ENCODE data around the gene CHCHD4.
A peak's percentile ranks its signal among the peaks of the same experiment; 100 is the strongest.

The CHCHD4 gene

DNA sequence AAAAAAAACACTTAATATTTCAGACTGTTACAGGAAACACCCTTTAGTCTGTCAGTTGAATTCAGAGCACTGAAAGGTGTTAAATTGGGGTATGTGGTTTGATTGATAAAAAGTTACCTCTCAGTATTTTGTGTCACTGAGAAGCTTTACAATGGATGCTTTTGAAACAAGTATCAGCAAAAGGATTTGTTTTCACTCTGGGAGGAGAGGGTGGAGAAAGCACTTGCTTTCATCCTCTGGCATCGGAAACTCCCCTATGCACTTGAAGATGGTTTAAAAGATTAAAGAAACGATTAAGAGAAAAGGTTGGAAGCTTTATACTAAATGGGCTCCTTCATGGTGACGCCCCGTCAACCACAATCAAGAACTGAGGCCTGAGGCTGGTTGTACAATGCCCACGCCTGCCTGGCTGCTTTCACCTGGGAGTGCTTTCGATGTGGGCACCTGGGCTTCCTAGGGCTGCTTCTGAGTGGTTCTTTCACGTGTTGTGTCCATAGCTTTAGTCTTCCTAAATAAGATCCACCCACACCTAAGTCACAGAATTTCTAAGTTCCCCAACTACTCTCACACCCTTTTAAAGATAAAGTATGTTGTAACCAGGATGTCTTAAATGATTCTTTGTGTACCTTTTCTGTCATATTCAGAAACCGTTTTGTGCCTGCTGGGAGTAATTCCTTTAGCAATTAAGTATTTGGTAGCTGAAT lies 18.0 kb upstream of the CHCHD4 start:
- H3K27ac ChIP-seq = peak overlapping the region; percentile 94
- DNase-seq (ENCODE audit: low spot score) = no peak
- CTCF ChIA-PET = no interaction called here
- no peak for TF ChIP-seq CTCF (conservative IDR thresholded peaks at IDR 0.05; ENCODE audit: low read depth)
- POLR2A ChIA-PET (ENCODE audit: low non-redundant PET) = no interaction called here

DNA sequence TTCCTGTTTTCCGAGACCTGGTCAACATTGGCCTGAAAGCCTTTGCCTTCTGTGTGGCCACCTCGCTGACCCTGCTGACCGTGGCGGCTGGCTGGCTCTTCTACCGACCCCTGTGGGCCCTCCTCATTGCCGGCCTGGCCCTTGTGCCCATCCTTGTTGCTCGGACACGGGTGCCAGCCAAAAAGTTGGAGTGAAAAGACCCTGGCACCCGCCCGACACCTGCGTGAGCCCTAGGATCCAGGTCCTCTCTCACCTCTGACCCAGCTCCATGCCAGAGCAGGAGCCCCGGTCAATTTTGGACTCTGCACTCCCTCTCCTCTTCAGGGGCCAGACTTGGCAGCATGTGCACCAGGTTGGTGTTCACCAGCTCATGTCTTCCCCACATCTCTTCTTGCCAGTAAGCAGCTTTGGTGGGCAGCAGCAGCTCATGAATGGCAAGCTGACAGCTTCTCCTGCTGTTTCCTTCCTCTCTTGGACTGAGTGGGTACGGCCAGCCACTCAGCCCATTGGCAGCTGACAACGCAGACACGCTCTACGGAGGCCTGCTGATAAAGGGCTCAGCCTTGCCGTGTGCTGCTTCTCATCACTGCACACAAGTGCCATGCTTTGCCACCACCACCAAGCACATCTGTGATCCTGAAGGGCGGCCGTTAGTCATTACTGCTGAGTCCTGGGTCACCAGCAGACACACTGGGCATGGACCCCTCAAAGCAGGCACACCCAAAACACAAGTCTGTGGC lies 17.1 kb upstream of the CHCHD4 start:
- DNase-seq (ENCODE audit: low spot score) = no peak
- H3K27ac ChIP-seq = peak overlapping the region; percentile 94
- ChIA-PET CTCF (no interaction called here), POLR2A (ENCODE audit: low non-redundant PET) (interaction anchor here (0.6 kb wide), 1 partner anchor 17 kb away, joined by 3 read pairs; the partner anchor contains the start of genes CHCHD4 and TMEM43)
- no peak for TF ChIP-seq CTCF (conservative IDR thresholded peaks at IDR 0.05; ENCODE audit: low read depth)

- no peak for DNase-seq (ENCODE audit: low spot score)
- TF ChIP-seq CTCF (conservative IDR thresholded peaks at IDR 0.05; ENCODE audit: low read depth) = no peak
- POLR2A ChIA-PET (ENCODE audit: low non-redundant PET) = interaction anchor here (0.6 kb wide), 1 partner anchor 17 kb away, joined by 3 read pairs; the partner anchor contains the start of genes CHCHD4 and TMEM43
- peak overlapping the region; percentile 94 for H3K27ac ChIP-seq
- CTCF ChIA-PET = no interaction called here
Measured at GRCh38 chr3:14141144-14141543, 16.5 kb upstream of the CHCHD4 start.

DNA sequence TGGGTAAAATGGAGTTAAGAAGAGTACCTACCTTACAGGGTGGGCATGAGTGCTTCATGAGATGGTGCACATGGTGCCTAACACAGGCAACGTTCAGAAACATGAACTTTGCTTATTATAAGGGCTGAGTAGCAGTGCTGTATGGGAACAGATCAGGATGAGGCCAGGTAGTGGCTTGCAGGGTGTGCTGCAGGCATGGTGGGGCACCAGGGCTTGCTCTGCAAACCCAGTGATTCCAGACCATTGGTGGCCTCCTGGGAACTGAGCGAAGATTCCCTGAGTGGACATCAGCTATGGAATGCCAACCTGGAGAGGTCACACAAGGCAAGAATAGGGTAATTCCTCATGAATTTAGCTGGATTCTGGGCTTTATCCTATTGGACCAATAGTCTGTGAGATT lies 16.0 kb upstream of the CHCHD4 start:
- no peak for DNase-seq (ENCODE audit: low spot score)
- CTCF ChIA-PET = interaction anchor here (0.7 kb wide), 1 partner anchor 8 kb away, joined by 3 read pairs; no protein-coding TSS in a partner anchor
- H3K27ac ChIP-seq = peak overlapping the region; percentile 94
- POLR2A ChIA-PET (ENCODE audit: low non-redundant PET) = no interaction called here
- TF ChIP-seq CTCF (conservative IDR thresholded peaks at IDR 0.05; ENCODE audit: low read depth) = no peak

GRCh38 chr3:14139771-14140170 lies 15.1 kb upstream of the CHCHD4 start:
- H3K27ac ChIP-seq = peak overlapping the region; percentile 94
- ChIA-PET POLR2A (ENCODE audit: low non-redundant PET) (no interaction called here), CTCF (interaction anchor here (0.7 kb wide), 1 partner anchor 8 kb away, joined by 3 read pairs; no protein-coding TSS in a partner anchor)
- no peak for TF ChIP-seq CTCF (conservative IDR thresholded peaks at IDR 0.05; ENCODE audit: low read depth)
- no peak for DNase-seq (ENCODE audit: low spot score)

DNA sequence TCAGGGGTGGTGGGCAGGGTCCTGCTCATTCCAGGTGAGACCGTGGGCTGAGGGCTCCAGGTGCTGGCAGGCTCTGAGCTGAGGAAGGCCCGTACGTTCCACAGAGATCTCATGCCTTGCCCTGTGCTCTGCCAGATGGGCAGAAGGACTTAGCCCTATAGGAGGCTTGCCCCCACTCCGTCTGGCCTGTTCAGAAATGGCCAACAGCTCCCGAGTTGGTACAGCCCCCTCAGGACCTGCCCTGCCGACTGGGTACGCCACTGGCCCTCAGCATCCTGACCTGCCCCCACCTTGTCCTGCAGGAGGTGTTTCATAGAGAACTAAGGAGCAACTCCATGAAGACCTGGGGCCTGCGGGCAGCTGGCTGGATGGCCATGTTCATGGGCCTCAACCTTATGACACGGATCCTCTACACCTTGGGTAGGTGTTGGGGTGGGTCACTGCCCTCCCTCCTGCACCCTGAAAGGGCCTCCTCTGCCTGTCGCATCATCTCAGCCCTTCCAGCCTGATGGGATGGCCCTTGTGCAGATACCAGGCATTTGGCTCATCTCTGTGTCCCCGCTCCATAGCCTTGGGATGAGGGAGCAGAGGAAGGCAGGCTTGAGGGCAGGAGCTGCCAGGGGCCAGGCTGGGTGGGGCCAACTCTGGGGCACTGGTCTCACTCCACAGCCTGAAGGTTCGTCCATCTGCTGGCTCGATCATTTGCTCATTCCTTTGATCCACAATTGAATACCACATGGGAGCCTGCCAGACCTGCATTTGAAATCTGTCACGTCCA lies 14.4 kb upstream of the CHCHD4 start:
- CTCF ChIA-PET = no interaction called here
- no peak for DNase-seq (ENCODE audit: low spot score)
- H3K27ac ChIP-seq = peak overlapping the region; percentile 94
- no peak for TF ChIP-seq CTCF (conservative IDR thresholded peaks at IDR 0.05; ENCODE audit: low read depth)
- POLR2A ChIA-PET (ENCODE audit: low non-redundant PET) = no interaction called here
